Measurements from ENCODE around the gene OR10A4. TPM values are rescaled to one million over a fixed set of nuclear protein-coding genes. Genes with fewer than 3 reads are reported as not detected.

Gene OR10A4
- total RNA-seq, 1 donor from 2014 or later, result not detected

GRCh38 chr11:6919698-6920097, 43.3 kb downstream of the OR10A4 start:
- TF ChIP-seq, protein P1, sequence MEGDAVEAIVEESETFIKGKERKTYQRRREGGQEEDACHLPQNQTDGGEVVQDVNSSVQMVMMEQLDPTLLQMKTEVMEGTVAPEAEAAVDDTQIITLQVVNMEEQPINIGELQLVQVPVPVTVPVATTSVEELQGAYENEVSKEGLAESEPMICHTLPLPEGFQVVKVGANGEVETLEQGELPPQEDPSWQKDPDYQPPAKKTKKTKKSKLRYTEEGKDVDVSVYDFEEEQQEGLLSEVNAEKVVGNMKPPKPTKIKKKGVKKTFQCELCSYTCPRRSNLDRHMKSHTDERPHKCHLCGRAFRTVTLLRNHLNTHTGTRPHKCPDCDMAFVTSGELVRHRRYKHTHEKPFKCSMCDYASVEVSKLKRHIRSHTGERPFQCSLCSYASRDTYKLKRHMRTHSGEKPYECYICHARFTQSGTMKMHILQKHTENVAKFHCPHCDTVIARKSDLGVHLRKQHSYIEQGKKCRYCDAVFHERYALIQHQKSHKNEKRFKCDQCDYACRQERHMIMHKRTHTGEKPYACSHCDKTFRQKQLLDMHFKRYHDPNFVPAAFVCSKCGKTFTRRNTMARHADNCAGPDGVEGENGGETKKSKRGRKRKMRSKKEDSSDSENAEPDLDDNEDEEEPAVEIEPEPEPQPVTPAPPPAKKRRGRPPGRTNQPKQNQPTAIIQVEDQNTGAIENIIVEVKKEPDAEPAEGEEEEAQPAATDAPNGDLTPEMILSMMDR (IDR thresholded peaks at IDR 0.05), result no peak
- intact Hi-C loops (cut with DNase I), result no loop called here
- no peak overlapping the region for H3K27ac ChIP-seq
- no peaks in the 10 kb centered on the region for H3K36me3 ChIP-seq
- DNase-seq (ENCODE audit: low spot score in 2 of 2), result no peak
- H3K4me1 ChIP-seq, result no peaks in the 10 kb centered on the region
- H3K27me3 ChIP-seq, result no peaks in the 10 kb centered on the region
- no peaks in the 10 kb centered on the region for H3K9me3 ChIP-seq
- H3K4me3 ChIP-seq, result no peak overlapping the region

DNA sequence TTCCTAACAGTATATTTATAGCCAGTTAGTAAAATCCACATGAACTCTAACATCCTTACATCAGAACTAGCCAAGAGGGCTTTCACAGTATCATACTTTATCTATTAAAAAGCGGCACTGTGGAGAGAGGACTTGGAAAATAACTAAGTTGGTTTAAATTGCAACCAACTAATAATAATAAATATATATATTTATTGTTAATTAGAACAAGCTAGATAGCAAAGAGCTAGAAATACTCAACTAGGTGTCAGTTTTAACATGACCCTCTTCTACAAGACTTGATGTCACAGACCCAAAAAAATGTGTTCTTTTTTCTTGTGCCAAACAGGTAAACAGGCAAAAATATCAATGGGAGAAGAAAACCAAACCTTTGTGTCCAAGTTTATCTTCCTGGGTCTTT, 44.3 kb downstream of the OR10A4 start, which contains the start of gene OR2D3:
OR2D3 (plus strand) TSS at position 301 of the 400 bp plus-strand sequence; CDS start at position 301, 0 bp downstream.
- H3K27me3 ChIP-seq, result no peaks in the 10 kb centered on the region
- no peaks in the 10 kb centered on the region for H3K4me1 ChIP-seq
- H3K9me3 ChIP-seq, result no peaks in the 10 kb centered on the region
- no peaks in the 10 kb centered on the region for H3K36me3 ChIP-seq
- DNase-seq (ENCODE audit: low spot score in 2 of 2), result no peak
- no peak within 1 kb of the TSS for H3K4me3 ChIP-seq
- intact Hi-C loops (cut with DNase I), result no loop called here
- TF ChIP-seq, protein P1 (IDR thresholded peaks at IDR 0.05), result no peak
- no peak within 1 kb of the TSS for H3K27ac ChIP-seq

- TF ChIP-seq, protein P1 (IDR thresholded peaks at IDR 0.05), result no peak
- H3K27me3 ChIP-seq, result no peaks in the 10 kb centered on the region
- H3K36me3 ChIP-seq, result no peaks in the 10 kb centered on the region
- DNase-seq (ENCODE audit: low spot score in 2 of 2), result no peak
- peak overlapping the region in 1 of 2 donors; percentile 61 for H3K27ac ChIP-seq
- intact Hi-C loops (cut with DNase I), result no loop called here
- H3K9me3 ChIP-seq, result no peaks in the 10 kb centered on the region
- no peak overlapping the region for H3K4me3 ChIP-seq
- peaks cover 0 to 3% of the 10 kb centered on the region in 2 donors for H3K4me1 ChIP-seq
Measured at GRCh38 chr11:6925007-6925577, 48.7 kb downstream of the OR10A4 start.

DNA sequence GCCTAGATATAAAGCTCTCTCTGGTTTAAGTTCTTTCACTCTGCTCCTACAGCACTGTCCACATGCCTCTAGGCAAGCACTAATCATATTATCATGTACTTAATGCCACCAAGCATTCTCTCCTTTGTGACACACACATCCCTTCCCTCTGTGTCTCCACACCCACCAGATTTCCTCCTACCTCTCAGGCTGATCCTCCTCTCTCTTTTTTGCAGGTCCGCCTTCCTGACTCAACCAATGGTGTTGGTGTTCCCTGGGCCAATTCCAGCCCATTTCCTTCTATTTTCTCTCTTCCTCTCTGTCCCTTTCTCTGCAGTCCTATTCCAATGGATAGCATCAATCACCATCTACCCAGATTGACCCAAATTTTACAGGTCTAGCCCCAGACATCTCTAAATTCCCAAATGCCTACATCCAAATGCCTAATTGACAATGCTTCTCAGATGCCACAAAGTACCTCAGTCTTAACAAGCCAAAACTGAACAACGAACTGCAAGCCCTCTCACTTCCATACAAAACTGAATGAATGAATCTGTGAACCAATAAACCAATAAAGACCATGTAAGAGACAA, 49.3 kb downstream of the OR10A4 start:
- H3K4me1 ChIP-seq, result peaks cover 0 to 3% of the 10 kb centered on the region in 2 donors
- no peaks in the 10 kb centered on the region for H3K27me3 ChIP-seq
- H3K27ac ChIP-seq, result peak overlapping the region in 1 of 2 donors; percentile 61
- peak overlapping the region; percentile 78 to 79 for H3K4me3 ChIP-seq
- no peaks in the 10 kb centered on the region for H3K36me3 ChIP-seq
- intact Hi-C loops (cut with DNase I), result no loop called here
- TF ChIP-seq, protein P1 (IDR thresholded peaks at IDR 0.05), result no peak
- no peaks in the 10 kb centered on the region for H3K9me3 ChIP-seq
- DNase-seq (ENCODE audit: low spot score in 2 of 2), result no peak

GRCh38 chr11:6926208-6927029, 50.0 kb downstream of the OR10A4 start, which contains the start of gene ZNF215:
ZNF215 (plus strand) TSS chr11:6926426; CDS start chr11:6932273, 5,847 bp downstream.
- Histone ChIP-seq H3K27ac (peak within 1 kb of the TSS; percentile 40 to 61), H3K4me3 (peak within 1 kb of the TSS; percentile 78 to 79), H3K9me3 (no peaks in the 10 kb centered on the region), H3K36me3 (no peaks in the 10 kb centered on the region), H3K27me3 (no peaks in the 10 kb centered on the region), H3K4me1 (peaks cover 0 to 3% of the 10 kb centered on the region in 2 donors)
- DNase-seq (ENCODE audit: low spot score in 2 of 2), result peak; percentile 19 to 86
- intact Hi-C loops (cut with DNase I), result no loop called here
- TF ChIP-seq, protein P1 (IDR thresholded peaks at IDR 0.05), result no peak

Data from ascending aorta (tissue), 2 donors.